Tibial nerve (tissue), 4 donors: Measurements from ENCODE around the gene MCC. TPM values are rescaled to one million over a fixed set of nuclear protein-coding genes. Genes with fewer than 3 reads are reported as not detected.

Experiments
- DNase-seq, 2 donors: peaks; one replicate each; pipeline ENCODE4 v3.0.0-alpha.2; 2019; ENCODE audit warnings: low spot score in 2 of 2
- H3K27ac ChIP-seq, 4 donors: fragments of 200-600 bp; sonication (generic) in 3 of 4; one replicate each; pipeline ENCODE4 v1.5.1; 2017 to 2019; ENCODE audit warnings: mild to moderate bottlenecking in 1 of 4
- H3K27me3 ChIP-seq, 2 donors: fragments of 200-600 bp; sonication (generic) in 1 of 2; one replicate each; pipeline versions ENCODE4 v1.5.1 to v1.6.0; 2017 to 2019
- H3K36me3 ChIP-seq, 3 donors: fragments of 200-600 bp; sonication (generic); one replicate each; pipeline ENCODE4 v1.5.1; 2018 to 2019
- H3K4me1 ChIP-seq, 4 donors: fragments of 200-600 bp; sonication (generic) in 3 of 4; one replicate each; pipeline ENCODE4 v1.5.1; 2017 to 2019
- H3K4me3 ChIP-seq, 4 donors: fragments of 200-600 bp; sonication (generic) in 3 of 4; one replicate each; pipeline ENCODE4 v1.5.1; 2017 to 2019; ENCODE audit warnings: mild to moderate bottlenecking in 1 of 4, moderate library complexity in 1 of 4
- H3K9me3 ChIP-seq, 4 donors: fragments of 200-600 bp; sonication (generic) in 3 of 4; one replicate each; pipeline ENCODE4 v1.5.1; 2017 to 2019
- CTCF ChIP-seq, 5 experiments: fragments of 200-600 bp in 3 of 5; fragments of 450-650 bp in 2 of 5; sonication (generic) in 3 of 5; IDR thresholded peaks; one replicate each; pipeline ENCODE4 v1.5.1; 2016 to 2019; ENCODE audit warnings: antibody characterized with exemption in 5 of 5, mild to moderate bottlenecking in 3 of 5, moderate library complexity in 2 of 5
- EP300 ChIP-seq, 2 donors: sonication (generic); formaldehyde crosslinking; IDR thresholded peaks; one replicate each; pipeline ENCODE4 v1.6.1; 2017; ENCODE audit warnings: antibody characterized with exemption in 2 of 2, mild to moderate bottlenecking in 1 of 2
- POLR2A ChIP-seq, 2 donors: fragments of 450-650 bp; IDR thresholded peaks; one replicate each; pipeline ENCODE4 v1.6.1; 2017; ENCODE audit warnings: antibody characterized with exemption in 2 of 2, mild to moderate bottlenecking in 2 of 2, moderate library complexity in 2 of 2
- WGBS, 2 donors: methylation state at CpG; one replicate each; pipeline ENCODE4 v1.1.5; 2018; 5-methylcytosine and 5-hydroxymethylcytosine counted together
- total RNA-seq, 4 donors: library from RNA; depleted of rRNA; stranded (reverse); fragments of >200 nt; gene quantifications; one replicate each; pipeline ENCODE4 v1.1.0, GENCODE V29; 2016

The MCC gene
- total RNA-seq, 4 donors from 2014 or later, result 55.5 to 122 (median 80.9) TPM

GRCh38 chr5:113204525-113205161 lies 283.6 kb downstream of the MCC start:
- peak in 1 of 2 donors; percentile 28 for TF ChIP-seq EP300 (IDR thresholded peaks at IDR 0.05)
- TF ChIP-seq CTCF (IDR thresholded peaks at IDR 0.05), result no peak
- TF ChIP-seq POLR2A (IDR thresholded peaks at IDR 0.05), result no peak
- 65 to 68% methylated on average over 7 of the region's 7 CpGs for WGBS, 2 donors
- peak; percentile 37 to 72 for DNase-seq

GRCh38 chr5:113203916-113204315 lies 284.3 kb downstream of the MCC start:
- DNase-seq, result no peak
- WGBS, 2 donors, result 76 to 81% methylated on average over 7 of the region's 7 CpGs
- Histone ChIP-seq H3K4me3 (no peak overlapping the region), H3K4me1 (peaks cover 0 to 52% (median 7%) of the 10 kb centered on the region in 4 donors), H3K36me3 (no peaks in the 10 kb centered on the region), H3K27me3 (no peaks in the 10 kb centered on the region), H3K27ac (peak overlapping the region in 2 of 4 donors; percentile 71 to 76), H3K9me3 (no peaks in the 10 kb centered on the region)
- TF ChIP-seq POLR2A (IDR thresholded peaks at IDR 0.05) (no peak), CTCF (IDR thresholded peaks at IDR 0.05) (no peak), EP300 (IDR thresholded peaks at IDR 0.05) (no peak)

More at GRCh38 chr5:113204525-113205161, 283.6 kb downstream of the MCC start:
- Histone ChIP-seq H3K4me3 (no peak overlapping the region), H3K27ac (peak overlapping the region in 1 of 4 donors; percentile 16), H3K27me3 (no peaks in the 10 kb centered on the region), H3K4me1 (peaks cover 0 to 45% (median 4%) of the 10 kb centered on the region in 4 donors), H3K36me3 (no peaks in the 10 kb centered on the region), H3K9me3 (no peaks in the 10 kb centered on the region)

- Histone ChIP-seq H3K27ac (peak overlapping the region in 3 of 4 donors; percentile 25 to 76 (median 71)), H3K9me3 (no peaks in the 10 kb centered on the region), H3K36me3 (no peaks in the 10 kb centered on the region), H3K27me3 (no peaks in the 10 kb centered on the region), H3K4me1 (peaks cover 0 to 54% (median 12%) of the 10 kb centered on the region in 4 donors), H3K4me3 (peak overlapping the region in 3 of 4 donors; percentile 13 to 32 (median 16))
- no peak for TF ChIP-seq CTCF (IDR thresholded peaks at IDR 0.05)
- TF ChIP-seq POLR2A (IDR thresholded peaks at IDR 0.05), result no peak
- peak in 1 of 2 donors; percentile 28 for TF ChIP-seq EP300 (IDR thresholded peaks at IDR 0.05)
- peak in 1 of 2 donors; percentile 20 for DNase-seq
- WGBS, 2 donors, result 44 to 57% methylated on average over 27 of the region's 27 CpGs
These were observed 285.2 kb downstream of the MCC start for GRCh38 chr5:113202746-113203716.

GRCh38 chr5:113202287-113202686 lies 286.0 kb downstream of the MCC start:
- Histone ChIP-seq H3K27me3 (no peaks in the 10 kb centered on the region), H3K36me3 (no peaks in the 10 kb centered on the region), H3K9me3 (no peaks in the 10 kb centered on the region), H3K4me3 (peak overlapping the region in 2 of 4 donors; percentile 16 to 32), H3K27ac (peak overlapping the region in 2 of 4 donors; percentile 71 to 76), H3K4me1 (peaks cover 0 to 58% (median 12%) of the 10 kb centered on the region in 4 donors)
- no peak for DNase-seq
- TF ChIP-seq POLR2A (IDR thresholded peaks at IDR 0.05) (no peak), CTCF (IDR thresholded peaks at IDR 0.05) (no peak), EP300 (IDR thresholded peaks at IDR 0.05) (no peak)
- WGBS, 2 donors, result 64 to 84% methylated on average over 8 of the region's 8 CpGs
